Gastroesophageal sphincter (tissue), 3 donors: Measurements from ENCODE around the gene FGF18.

ENCODE experiments used
- EP300 ChIP-seq: sonication (generic); formaldehyde crosslinking; IDR thresholded peaks from one replicate; pipeline ENCODE4 v1.6.1; 2017; ENCODE audit warnings: antibody characterized with exemption, mild to moderate bottlenecking
- POLR2A ChIP-seq, 2 donors: fragments of 450-650 bp; IDR thresholded peaks; one replicate each; pipeline ENCODE4 v1.6.1; 2017; ENCODE audit warnings: antibody characterized with exemption in 2 of 2, mild to moderate bottlenecking in 2 of 2, moderate library complexity in 1 of 2
- POLR2AphosphoS5 ChIP-seq: sonication (generic); formaldehyde crosslinking; IDR thresholded peaks from one replicate; pipeline ENCODE4 v1.6.1; 2017; ENCODE audit warnings: antibody characterized with exemption
- TF ChIP-seq, protein P1 (sequence below), 4 experiments: fragments of 200-600 bp in 2 of 4; fragments of 450-650 bp in 2 of 4; sonication (generic) in 1 of 4; IDR thresholded peaks; one replicate each; pipeline ENCODE4 v1.5.1; 2017 to 2019; ENCODE audit warnings: antibody characterized with exemption in 4 of 4, mild to moderate bottlenecking in 2 of 4, moderate library complexity in 2 of 4

DNA sequence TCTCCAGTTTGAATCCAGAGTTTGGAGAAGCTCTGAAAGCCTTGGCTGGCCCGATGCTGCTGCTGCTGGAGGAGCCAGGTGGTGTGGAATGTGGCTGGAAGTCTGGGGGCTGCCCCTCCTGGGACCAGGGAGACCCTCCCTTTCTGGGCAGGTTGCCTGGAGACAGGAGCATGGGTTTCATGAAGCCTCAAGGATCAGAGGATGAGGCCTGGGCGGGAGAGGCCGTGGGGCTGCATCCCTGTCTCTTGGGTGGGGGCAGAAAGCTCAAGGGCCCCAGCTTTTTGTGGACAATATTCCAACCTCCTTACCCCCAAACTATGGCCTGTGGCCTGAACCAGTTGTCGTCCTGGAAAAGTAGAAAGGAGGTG is 10.1 kb downstream of the FGF18 start:
- TF ChIP-seq POLR2AphosphoS5: no peak
- no peak for TF ChIP-seq POLR2A (IDR thresholded peaks at IDR 0.05)
- TF ChIP-seq, protein P1, sequence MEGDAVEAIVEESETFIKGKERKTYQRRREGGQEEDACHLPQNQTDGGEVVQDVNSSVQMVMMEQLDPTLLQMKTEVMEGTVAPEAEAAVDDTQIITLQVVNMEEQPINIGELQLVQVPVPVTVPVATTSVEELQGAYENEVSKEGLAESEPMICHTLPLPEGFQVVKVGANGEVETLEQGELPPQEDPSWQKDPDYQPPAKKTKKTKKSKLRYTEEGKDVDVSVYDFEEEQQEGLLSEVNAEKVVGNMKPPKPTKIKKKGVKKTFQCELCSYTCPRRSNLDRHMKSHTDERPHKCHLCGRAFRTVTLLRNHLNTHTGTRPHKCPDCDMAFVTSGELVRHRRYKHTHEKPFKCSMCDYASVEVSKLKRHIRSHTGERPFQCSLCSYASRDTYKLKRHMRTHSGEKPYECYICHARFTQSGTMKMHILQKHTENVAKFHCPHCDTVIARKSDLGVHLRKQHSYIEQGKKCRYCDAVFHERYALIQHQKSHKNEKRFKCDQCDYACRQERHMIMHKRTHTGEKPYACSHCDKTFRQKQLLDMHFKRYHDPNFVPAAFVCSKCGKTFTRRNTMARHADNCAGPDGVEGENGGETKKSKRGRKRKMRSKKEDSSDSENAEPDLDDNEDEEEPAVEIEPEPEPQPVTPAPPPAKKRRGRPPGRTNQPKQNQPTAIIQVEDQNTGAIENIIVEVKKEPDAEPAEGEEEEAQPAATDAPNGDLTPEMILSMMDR (IDR thresholded peaks at IDR 0.05): no peak
- no peak for TF ChIP-seq EP300
